ENCODE measurements around the gene OR8D1.
"Not testable (repeated sequence)": the region's sequence is repeated elsewhere in the genome, so short reads cannot be mapped to it uniquely, and the experiment has no call there.

OR8D1 gene

GRCh38 chr11:124285610-124286344 lies 28.0 kb downstream of the OR8D1 start:
- DNase-seq, result no peak

- no peak for DNase-seq
Measured at GRCh38 chr11:124278261-124278660, 35.5 kb downstream of the OR8D1 start.

- no peak for DNase-seq
Measured at GRCh38 chr11:124277804-124278203, 35.9 kb downstream of the OR8D1 start.

GRCh38 chr11:124277207-124277606 lies 36.5 kb downstream of the OR8D1 start:
- no peak for DNase-seq

GRCh38 chr11:124276081-124276480 lies 37.7 kb downstream of the OR8D1 start:
- no peak for DNase-seq

GRCh38 chr11:124274000-124274399 lies 39.7 kb downstream of the OR8D1 start:
- DNase-seq, result no peak

GRCh38 chr11:124270886-124271285 lies 42.9 kb downstream of the OR8D1 start:
- not testable (repeated sequence) for DNase-seq

- not testable (repeated sequence) for DNase-seq
Measured at GRCh38 chr11:124265041-124265440, 48.7 kb downstream of the OR8D1 start.

GRCh38 chr11:124256076-124256475 lies 57.7 kb downstream of the OR8D1 start, which contains the start of gene OR8G5:
TSS of gene OR8G5 (plus strand) at chr11:124256376. CDS start at chr11:124264932, 8,556 bp downstream.
- DNase-seq, result no peak
